COLO829 (cell line): ENCODE results near the gene GPR155.

Experiments
- DNase-seq: peaks from one replicate; pipeline ENCODE4 v3.0.0; 2012; ENCODE audit warnings: low spot score

GPR155 gene, protein sequence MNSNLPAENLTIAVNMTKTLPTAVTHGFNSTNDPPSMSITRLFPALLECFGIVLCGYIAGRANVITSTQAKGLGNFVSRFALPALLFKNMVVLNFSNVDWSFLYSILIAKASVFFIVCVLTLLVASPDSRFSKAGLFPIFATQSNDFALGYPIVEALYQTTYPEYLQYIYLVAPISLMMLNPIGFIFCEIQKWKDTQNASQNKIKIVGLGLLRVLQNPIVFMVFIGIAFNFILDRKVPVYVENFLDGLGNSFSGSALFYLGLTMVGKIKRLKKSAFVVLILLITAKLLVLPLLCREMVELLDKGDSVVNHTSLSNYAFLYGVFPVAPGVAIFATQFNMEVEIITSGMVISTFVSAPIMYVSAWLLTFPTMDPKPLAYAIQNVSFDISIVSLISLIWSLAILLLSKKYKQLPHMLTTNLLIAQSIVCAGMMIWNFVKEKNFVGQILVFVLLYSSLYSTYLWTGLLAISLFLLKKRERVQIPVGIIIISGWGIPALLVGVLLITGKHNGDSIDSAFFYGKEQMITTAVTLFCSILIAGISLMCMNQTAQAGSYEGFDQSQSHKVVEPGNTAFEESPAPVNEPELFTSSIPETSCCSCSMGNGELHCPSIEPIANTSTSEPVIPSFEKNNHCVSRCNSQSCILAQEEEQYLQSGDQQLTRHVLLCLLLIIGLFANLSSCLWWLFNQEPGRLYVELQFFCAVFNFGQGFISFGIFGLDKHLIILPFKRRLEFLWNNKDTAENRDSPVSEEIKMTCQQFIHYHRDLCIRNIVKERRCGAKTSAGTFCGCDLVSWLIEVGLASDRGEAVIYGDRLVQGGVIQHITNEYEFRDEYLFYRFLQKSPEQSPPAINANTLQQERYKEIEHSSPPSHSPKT

GRCh38 chr2:174486563-174487107, at the start of gene GPR155:
Gene GPR155 (minus strand): TSS chr2:174487029. CDS start chr2:174481956, 5,073 bp downstream.
- no peak for DNase-seq

GRCh38 chr2:174535757-174536703, 49.2 kb upstream of the GPR155 start:
- no peak for DNase-seq

- no peak for DNase-seq
Observed at GRCh38 chr2:174535083-174535482, 48.3 kb upstream of the GPR155 start.

GRCh38 chr2:174529916-174530315, 43.1 kb upstream of the GPR155 start:
- DNase-seq: no peak

DNA sequence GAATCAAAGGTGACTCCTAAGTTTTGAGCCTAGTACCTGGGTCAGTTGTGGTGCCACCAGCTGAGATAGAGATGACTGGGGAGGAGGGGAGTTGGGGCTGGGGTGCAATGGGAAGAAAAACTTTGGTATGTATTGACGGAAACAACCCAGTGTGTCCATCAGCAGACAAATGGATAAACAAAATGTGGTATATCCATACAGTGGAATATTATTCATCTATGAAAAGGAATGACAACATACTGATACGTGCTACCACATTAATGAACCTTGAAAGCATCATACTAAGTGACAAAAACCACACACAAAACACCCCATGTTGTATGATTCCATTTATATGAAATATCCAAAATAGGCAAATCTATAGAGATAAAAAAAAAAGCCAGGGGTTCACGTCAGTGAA, 41.1 kb upstream of the GPR155 start:
- DNase-seq: no peak

DNA sequence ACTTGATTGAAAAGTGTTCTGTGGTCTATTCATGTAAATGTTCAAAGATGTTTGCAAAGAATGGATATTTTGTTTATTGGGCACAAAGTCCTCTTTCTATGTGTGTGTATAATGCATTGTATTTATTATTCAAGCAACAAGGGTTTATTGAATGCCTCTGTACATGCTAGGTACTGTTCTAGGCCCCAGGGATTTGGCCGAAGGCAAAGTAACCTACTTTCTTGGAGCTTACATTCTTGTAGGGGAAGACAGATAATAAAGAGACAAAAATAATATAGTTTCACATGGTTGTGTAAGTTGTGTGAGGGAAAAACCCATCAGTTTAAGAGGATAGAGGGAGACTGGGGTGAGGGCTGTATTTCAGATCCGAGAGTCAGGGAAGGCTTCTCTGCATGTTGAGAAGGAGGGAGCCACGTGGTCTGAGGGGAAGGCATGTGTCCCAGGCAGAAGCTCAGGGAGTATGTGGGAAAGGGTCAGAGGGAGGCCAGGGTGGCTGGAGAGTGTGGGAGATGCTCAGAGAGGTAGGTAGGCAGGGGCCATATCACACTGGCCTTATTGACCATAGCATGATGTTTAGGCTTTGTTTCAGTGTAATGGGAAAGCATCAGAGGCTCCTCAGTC, 40.4 kb upstream of the GPR155 start:
- DNase-seq: peak; percentile 45

DNA sequence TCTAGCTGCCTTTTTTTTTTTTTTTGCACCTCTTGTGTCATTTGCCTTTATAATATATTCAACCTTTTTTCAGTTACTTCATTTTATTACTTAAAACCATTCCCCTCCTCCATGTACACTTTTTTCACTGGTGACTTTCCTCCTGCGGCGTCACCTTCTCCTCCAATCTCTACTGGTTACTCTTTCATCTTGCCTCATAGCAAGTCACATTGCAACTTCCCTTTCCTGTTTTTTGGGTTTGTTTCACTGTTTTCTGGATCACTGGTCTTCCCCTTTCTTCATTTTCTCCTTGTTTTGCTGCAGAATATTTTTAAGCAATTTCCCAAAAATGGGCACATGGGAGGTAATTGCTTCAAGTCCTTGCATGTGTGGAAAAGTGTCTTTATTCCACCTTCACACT, 37.7 kb upstream of the GPR155 start:
- no peak for DNase-seq

- no peak for DNase-seq
Observed at GRCh38 chr2:174522553-174522952, 35.7 kb upstream of the GPR155 start.

DNA sequence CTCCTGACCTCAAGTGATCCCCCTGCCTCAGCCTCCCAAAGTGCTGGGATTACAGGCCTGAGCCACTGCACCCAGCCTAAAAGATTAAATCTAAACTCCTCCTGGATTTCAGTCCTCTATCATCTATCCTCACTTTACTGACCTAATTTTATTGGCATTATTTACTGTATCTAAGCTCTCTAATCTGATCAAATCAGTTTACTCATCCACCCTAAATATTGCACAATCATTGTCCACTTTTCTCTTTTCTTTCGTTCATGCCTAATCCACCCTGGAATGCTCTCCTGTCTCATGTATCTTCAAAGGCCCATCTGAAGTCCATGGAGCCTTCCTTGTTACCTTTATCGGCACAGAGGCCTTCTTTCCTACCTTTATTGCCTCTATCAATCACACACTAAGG, 31.6 kb upstream of the GPR155 start:
- no peak for DNase-seq

DNA sequence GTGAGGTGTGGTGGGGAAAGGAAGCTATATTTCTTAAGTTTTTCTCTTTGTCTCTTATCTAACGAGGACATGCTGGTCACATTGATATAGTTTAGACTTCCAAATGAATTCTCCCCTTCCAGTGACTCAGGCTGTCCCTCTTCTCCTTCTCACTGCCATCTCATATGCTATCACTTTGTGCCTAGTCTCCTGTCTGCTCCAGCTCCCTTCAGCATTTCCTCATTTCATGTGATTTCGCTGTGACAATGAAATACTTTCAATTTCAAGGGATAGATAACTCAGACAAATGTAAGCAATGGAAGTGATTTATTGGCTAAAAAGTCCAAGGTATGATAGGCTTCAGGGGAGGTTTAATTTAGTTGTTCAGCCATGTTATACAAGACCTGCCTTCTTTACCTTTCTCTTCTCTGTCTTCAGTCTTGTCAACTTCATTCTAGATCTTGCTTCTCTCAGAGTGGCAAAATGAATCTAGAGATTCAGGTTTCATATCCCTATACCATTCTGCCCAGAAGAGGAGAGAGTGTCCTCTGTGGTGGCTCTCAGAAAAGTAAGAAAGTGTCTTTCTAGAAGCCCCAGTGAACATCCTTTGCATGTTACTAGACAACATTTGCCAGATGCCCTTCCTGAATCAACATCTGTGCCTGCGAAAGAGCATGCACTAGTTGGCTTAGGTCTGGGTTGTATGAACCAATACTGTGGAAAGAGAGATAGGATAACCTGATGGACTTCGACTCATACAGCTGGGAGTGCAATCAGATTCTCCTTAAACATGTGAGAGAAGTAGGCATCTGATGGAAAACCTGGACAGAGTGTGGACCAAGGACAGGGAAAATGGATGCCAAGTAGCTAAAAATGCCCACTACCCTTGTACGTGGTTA, 29.9 kb upstream of the GPR155 start:
- no peak for DNase-seq

GRCh38 chr2:174512345-174512744, 25.5 kb upstream of the GPR155 start:
- DNase-seq: no peak

- DNase-seq: no peak
Observed at GRCh38 chr2:174511580-174512260, 24.9 kb upstream of the GPR155 start.

DNA sequence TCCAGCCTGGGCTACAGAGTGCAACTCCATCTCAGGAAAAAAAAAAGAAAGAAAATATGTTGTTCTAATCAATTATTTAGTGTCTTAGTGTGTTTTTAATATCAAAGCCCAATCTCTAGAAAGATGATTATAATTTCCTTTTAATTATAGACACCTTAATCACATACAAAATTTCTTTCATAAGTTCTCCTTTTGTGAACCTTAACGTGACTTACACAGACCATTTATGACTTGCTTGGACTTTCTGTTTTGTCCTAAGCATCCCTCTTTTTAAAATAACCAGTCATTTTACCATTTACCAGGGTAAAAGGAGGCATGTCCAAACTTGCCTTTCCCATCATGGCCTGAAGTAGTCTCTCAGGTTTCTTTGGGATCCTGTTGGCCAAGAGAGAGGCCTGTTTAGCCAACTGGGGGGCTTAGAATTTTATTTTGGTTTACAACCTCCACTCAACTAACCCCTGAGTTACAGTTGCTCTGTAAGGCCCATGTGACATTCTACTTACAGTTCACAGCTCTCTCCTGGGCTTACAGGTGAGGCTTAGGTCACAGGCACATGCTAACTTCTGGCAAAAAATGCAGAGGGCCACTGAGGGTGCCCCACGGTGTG, 23.9 kb upstream of the GPR155 start:
- DNase-seq: no peak

DNA sequence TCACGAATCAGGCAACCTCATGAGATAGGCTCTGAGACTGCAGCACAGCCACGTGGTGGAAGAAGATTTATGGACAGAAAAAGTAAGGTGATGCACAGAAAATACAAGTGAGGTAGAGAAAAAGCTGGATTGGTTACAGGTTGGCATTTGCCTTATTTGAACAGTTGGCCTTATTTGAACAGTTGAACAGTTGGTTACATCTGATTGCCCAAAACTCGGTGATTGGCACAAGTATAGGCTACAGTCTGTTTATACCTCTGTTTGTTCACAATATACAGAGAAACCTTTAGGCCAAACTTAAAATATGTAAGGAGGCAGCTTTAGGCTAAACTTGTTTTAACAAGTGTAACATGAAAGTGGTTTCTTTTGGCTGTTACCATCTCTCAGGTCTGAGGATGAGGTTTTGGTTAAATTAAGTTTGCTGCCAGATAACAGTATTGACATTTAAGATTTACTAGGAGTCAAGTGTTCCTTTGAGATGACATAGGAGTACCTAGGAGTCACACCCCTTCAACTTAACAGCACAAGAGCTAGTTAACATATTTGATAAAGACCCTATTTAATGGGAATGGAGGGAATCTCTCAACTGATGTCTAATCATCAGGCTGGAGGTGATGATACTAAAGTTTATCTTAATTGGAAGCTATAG, 16.5 kb upstream of the GPR155 start:
- no peak for DNase-seq

DNA sequence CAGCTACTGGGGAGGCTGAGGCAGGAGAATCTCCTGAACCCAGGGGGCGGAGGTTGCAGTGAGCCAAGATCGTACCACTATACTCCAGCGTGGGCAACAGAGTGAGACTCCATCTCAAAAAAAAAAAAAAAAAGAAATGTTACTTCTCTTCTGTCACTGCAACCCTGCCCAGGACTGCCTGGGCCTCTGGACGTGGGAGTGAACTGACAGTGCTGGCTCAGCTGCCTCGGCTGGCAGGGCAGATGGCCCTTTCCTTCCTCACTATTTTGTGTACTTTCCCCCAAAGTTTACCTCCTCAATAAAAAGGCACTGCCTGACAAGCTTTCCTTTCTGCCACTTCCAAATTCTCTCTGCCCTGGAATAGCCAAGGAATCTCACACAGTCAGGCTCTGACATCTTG, 12.5 kb upstream of the GPR155 start:
- DNase-seq: no peak

DNA sequence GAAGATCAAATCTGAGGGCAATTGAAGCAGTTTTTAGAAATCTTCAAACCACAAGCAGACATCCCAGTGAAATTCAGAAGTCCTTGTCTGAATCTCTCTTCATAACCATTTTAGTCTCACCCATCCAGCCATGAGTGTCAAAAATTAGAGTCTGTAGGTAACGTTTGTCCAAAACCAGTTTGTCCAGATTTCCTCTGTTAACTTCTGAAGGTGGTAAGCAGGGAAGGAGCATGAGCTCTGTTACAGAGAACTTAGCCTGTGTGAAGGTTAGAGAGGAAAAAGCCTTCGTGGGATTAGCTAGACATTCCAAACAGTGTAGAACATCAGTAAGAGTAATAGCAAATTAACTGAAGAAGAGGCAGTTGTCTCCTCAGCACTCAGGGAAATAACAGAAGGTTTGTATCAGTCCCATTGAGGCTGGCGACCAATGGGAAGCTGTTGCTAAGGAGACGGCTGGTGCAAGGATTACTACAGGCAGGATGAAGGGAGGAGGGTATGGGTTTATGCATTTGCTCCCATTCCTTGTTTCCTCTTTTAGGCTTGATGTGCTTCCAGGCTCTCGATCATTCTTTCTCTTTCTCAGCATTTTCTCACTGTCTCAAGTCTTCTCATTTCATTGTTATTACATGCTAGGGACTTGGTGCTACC, 8.7 kb upstream of the GPR155 start:
- no peak for DNase-seq

DNA sequence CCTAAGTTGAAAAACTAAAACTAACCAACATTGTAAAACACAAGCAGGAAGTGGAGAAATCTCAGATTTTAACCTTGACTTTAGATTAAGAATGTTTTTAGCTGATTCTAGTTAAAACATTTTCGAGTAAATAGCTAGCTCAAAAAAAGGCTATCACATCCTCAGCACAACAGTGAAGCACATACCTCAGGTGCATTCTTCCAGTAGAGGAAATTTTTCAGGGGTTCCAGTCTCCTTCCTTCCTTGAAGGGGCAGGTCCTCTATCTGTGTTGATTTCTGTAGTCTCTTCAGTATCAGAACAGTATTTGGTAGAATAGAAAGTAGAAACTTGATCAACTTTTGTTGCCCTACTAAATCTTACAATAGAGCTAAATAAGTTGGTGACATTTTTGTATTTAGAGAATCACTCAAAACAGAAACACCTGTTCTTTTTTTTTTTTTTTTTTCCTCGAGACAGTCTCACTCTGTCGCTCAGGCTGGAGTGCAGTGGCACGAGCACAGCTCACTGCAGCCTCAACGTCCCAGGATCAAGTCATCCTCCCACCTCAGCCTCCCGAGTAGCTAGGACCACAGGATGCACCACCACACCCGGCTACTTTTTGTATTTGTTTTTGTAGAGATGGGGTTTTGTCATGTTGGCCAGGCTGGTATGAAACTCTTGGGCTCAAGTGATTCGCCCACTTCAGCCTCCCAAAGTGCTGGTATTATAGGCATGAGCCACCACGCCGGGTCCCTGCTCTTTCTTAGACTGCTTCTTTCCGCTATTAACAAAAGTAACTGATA, 6.9 kb upstream of the GPR155 start:
- no peak for DNase-seq
